IMR-90 (cell line): Measurements from ENCODE around the gene ELOB. TPM values are rescaled to one million over a fixed set of nuclear protein-coding genes. Genes with fewer than 3 reads are reported as not detected.
A peak's percentile ranks its signal among the peaks of the same experiment; 100 is the strongest.

ENCODE experiments used
- ATAC-seq: fragments of 200-7000 bp; cut with Tn5 transposase; 2 replicates; pipeline ENCODE4 v1.9.1; 2020; ENCODE audit warnings: low read depth, mild to moderate bottlenecking, moderate library complexity
- BruUV-seq: library from RNA; stranded (reverse); fragments of 400-500 nt; replicated peaks from 2 replicates; lab custom pipeline; 2021; lab: Mats Ljungman, UMichigan
- CTCF ChIA-PET: fragments of 300-600 bp; formaldehyde crosslinking; extraction: SDS; loops from one replicate; lab custom pipeline; 2021; ENCODE audit warnings: antibody characterized with exemption; lab: Yijun Ruan, JAX
- POLR2A ChIA-PET: fragments of 300-600 bp; sonication (Branson Sonifier 250); formaldehyde crosslinking; loops from one replicate; lab custom pipeline; 2022; ENCODE audit warnings: antibody characterized with exemption; ENCODE audit not compliant: unreplicated experiment; lab: Charles Lee
- DNase-seq: peaks from one replicate; pipeline ENCODE4 v3.0.0; 2013
- H2AFZ ChIP-seq: replicated peaks from 2 replicates; pipeline ENCODE3; 2013; ENCODE audit warnings: low read length, mild to moderate bottlenecking; ENCODE audit not compliant: poor library complexity
- H2AK5ac ChIP-seq: 2 replicates; pipeline ENCODE4 v1.6.1; 2013; ENCODE audit warnings: low read depth, low read length, inconsistent platforms
- H2AK9ac ChIP-seq: replicated peaks from 2 replicates; pipeline ENCODE3; 2013; ENCODE audit warnings: mild to moderate bottlenecking, low read depth, low read length, moderate library complexity; ENCODE audit not compliant: poor library complexity
- H2BK120ac ChIP-seq: 2 replicates; pipeline ENCODE4 v1.6.1; 2013; ENCODE audit warnings: low read depth, low read length, inconsistent platforms
- H2BK15ac ChIP-seq: 3 replicates; pipeline ENCODE4 v1.6.1; 2013; ENCODE audit warnings: low read depth, low read length, inconsistent platforms
- H2BK20ac ChIP-seq: 2 replicates; pipeline ENCODE4 v1.6.1; 2013; ENCODE audit warnings: low read depth, mild to moderate bottlenecking, inconsistent platforms, low read length, moderate library complexity
- H2BK5ac ChIP-seq: 2 replicates; pipeline ENCODE4 v1.6.1; 2013; ENCODE audit warnings: mild to moderate bottlenecking, low read depth, low read length, inconsistent platforms; ENCODE audit not compliant: poor library complexity, severe bottlenecking
- H3K14ac ChIP-seq: replicated peaks from 2 replicates; pipeline ENCODE4 v1.6.1; 2013; ENCODE audit warnings: low read depth, low read length, inconsistent platforms
- H3K18ac ChIP-seq: 2 replicates; pipeline ENCODE4 v1.6.1; 2013; ENCODE audit warnings: low read depth, low read length, control low read depth
- H3K23ac ChIP-seq: 2 replicates; pipeline ENCODE4 v1.6.1; 2013; ENCODE audit warnings: low read depth, low read length, inconsistent platforms
- H3K27ac ChIP-seq: 2 replicates; pipeline ENCODE4 v1.5.1; 2013; ENCODE audit warnings: mild to moderate bottlenecking, control low read depth, low read length; ENCODE audit not compliant: insufficient read depth
- H3K27me3 ChIP-seq: 2 replicates; pipeline ENCODE4 v1.6.1; 2013; ENCODE audit warnings: low read length; ENCODE audit not compliant: control insufficient read depth, insufficient read depth
- H3K36me3 ChIP-seq: 2 replicates; pipeline ENCODE4 v1.6.1; 2013; ENCODE audit warnings: low read length, mixed read lengths; ENCODE audit not compliant: control insufficient read depth, insufficient read depth
- H3K4ac ChIP-seq: 2 replicates; pipeline ENCODE4 v1.6.1; 2013; ENCODE audit warnings: low read depth, low read length, inconsistent platforms
- H3K4me1 ChIP-seq: 2 replicates; pipeline ENCODE4 v1.6.1; 2013; ENCODE audit warnings: low read length, mixed read lengths; ENCODE audit not compliant: control insufficient read depth, insufficient read depth
- H3K4me2 ChIP-seq: 2 replicates; pipeline ENCODE4 v1.6.1; 2013; ENCODE audit warnings: low read depth, mild to moderate bottlenecking, control low read depth, low read length, moderate library complexity
- H3K4me3 ChIP-seq: 2 replicates; pipeline ENCODE4 v1.5.1; 2013; ENCODE audit warnings: low read depth, mild to moderate bottlenecking, control low read depth, low read length, moderate library complexity; ENCODE audit not compliant: insufficient read depth
- H3K56ac ChIP-seq: 2 replicates; pipeline ENCODE4 v1.6.1; 2013; ENCODE audit warnings: low read length, inconsistent platforms; ENCODE audit not compliant: insufficient read depth; ENCODE audit errors: extremely low read depth
- H3K79me1 ChIP-seq, 2 experiments: 2 replicates each; pipeline ENCODE4 v1.6.1; 2013; ENCODE audit warnings: low read length in 2 of 2, inconsistent platforms in 1 of 2, low read depth in 1 of 2
- H3K9ac ChIP-seq: 2 replicates; pipeline ENCODE4 v1.6.1; 2013; ENCODE audit warnings: low read depth, low read length, control low read depth
- H3K9me1 ChIP-seq: 2 replicates; pipeline ENCODE4 v1.6.1; 2013; ENCODE audit warnings: low read length, inconsistent platforms; ENCODE audit not compliant: insufficient read depth
- H3K9me3 ChIP-seq: 2 replicates; pipeline ENCODE4 v1.6.1; 2013; ENCODE audit warnings: low read length; ENCODE audit not compliant: control insufficient read depth, insufficient read depth
- H4K20me1 ChIP-seq: 2 replicates; pipeline ENCODE4 v1.6.1; 2013; ENCODE audit warnings: low read length, inconsistent platforms; ENCODE audit not compliant: insufficient read depth
- H4K5ac ChIP-seq: 2 replicates; pipeline ENCODE4 v1.6.1; 2013; ENCODE audit warnings: mild to moderate bottlenecking, low read depth, low read length, control low read depth
- H4K8ac ChIP-seq, 2 experiments: 2 replicates each; pipeline ENCODE4 v1.6.1; 2013; ENCODE audit warnings: low read depth in 2 of 2, low read length in 2 of 2, control low read depth in 1 of 2, inconsistent platforms in 1 of 2
- H4K91ac ChIP-seq: 2 replicates; pipeline ENCODE4 v1.6.1; 2013; ENCODE audit warnings: low read depth, low read length, inconsistent platforms; ENCODE audit not compliant: insufficient read depth
- CEBPB ChIP-seq: IDR thresholded peaks from 2 replicates; pipeline ENCODE4 v1.6.1; 2012; ENCODE audit warnings: low read depth, low read length, improper control_type of control experiment
- RAD21 ChIP-seq: IDR thresholded peaks from 2 replicates; pipeline ENCODE4 v1.6.1; 2012; ENCODE audit warnings: low read length, improper control_type of control experiment
- RFX5 ChIP-seq: IDR thresholded peaks from 2 replicates; pipeline ENCODE4 v1.8.0; 2012; ENCODE audit warnings: low read depth, mild to moderate bottlenecking, low read length, moderate library complexity
- WGBS, 2 experiments: methylation state at CpG; one replicate each; pipeline versions ENCODE4 v1.1.5 to v1.1.7; 2013; ENCODE audit warnings: missing lambda C conversion rate in 2 of 2; ENCODE audit not compliant: insufficient read length in 1 of 2; ENCODE audit errors: extremely low coverage in 2 of 2; 5-methylcytosine and 5-hydroxymethylcytosine counted together
- dilution Hi-C: fragments of 300-500 bp; cut with HindIII; formaldehyde crosslinking; loops from one replicate; pipeline ENCODE4 v1.14.3; 2018; ENCODE audit warnings: low sequenced_read_pairs; ENCODE audit not compliant: unreplicated experiment
- in situ Hi-C: fragments of 300-500 bp; cut with MboI; formaldehyde crosslinking; loops from 3 replicates; pipeline ENCODE4 v1.14.3; 2019; ENCODE audit warnings: low sequenced_read_pairs, inconsistent platforms, mixed read lengths
- intact Hi-C: fragments of 100-400 bp; cut with micrococcal nuclease; formaldehyde crosslinking; loops from 2 replicates; pipeline ENCODE4 v1.10.0; 2022
- polyA plus RNA-seq, 3 experiments: library from polyadenylated mRNA; depleted of rRNA; stranded (reverse); fragments of >200 nt; gene quantifications; 2 replicates each; pipeline ENCODE4 v1.2.3, GENCODE V29; 2012; ENCODE audit warnings: low replicate concordance in 1 of 3
- total RNA-seq: library from RNA; depleted of rRNA; stranded (reverse); fragments of >200 nt; gene quantifications from 2 replicates; pipeline ENCODE4 v1.2.3, GENCODE V29; 2012
- TF ChIP-seq, protein P1 (sequence below): conservative IDR thresholded peaks from 2 replicates; pipeline ENCODE4 v1.5.1; 2012; ENCODE audit warnings: mild to moderate bottlenecking, low read depth, low read length, improper control_type of control experiment

ELOB gene
- total and polyA plus RNA-seq, 2 of the 4 experiments (the other 2 are of a cell fraction), result 442 to 5,859 TPM

DNA sequence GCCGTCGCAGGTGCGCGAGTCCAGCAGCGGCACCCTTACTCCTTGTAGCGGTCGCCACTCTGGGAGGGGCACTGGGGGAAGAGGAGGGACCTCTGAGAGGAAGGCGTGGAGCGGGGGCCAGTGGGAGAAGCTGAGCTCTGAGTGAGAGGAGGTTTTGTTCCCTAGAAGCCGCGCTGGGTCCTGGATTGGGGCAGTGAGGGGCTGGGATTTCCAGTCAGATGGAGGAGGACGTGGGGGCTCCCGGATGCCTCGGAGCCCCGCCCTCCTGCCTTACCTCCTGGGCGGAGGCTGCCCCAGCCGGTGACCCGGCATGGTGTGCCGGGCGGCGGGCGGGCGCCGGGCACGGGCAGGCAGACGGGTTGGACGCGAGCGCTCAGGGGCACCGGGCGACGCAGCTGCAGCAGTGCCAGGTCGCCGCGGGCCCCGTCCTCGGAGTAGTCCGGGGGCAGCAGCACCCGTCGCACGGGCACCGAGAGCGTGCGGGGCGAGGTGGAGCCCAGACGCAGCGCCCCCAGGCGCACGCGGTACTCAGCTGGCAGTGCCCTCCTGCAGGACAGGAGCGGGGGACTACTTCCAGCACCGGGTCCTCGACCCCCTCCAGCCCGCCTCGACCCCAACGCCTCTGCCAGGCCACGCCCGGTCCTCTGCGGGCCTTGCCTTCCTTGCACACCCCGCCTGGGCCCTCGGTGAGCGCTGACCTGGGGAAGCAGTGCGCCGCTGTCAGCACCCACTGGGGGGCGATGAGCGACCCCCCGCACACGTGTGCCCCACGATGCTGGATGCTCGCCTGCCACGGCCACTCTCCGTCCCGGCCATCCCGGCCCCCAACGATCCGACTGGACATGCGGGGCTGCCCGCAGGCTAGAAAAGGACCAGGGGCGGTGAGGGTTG is 8.3 kb upstream of the ELOB start:
- H3K9me3 ChIP-seq, result no peaks in the 10 kb centered on the region
- no peak overlapping the region for H3K14ac ChIP-seq
- H2AK5ac ChIP-seq, result no peak overlapping the region
- POLR2A ChIA-PET, result no interaction called here
- in situ Hi-C loops (no loop called here), intact Hi-C loops (no loop called here), dilution Hi-C loops (no loop called here)
- no peak overlapping the region for H3K18ac ChIP-seq
- no peak overlapping the region for H3K23ac ChIP-seq
- H4K5ac ChIP-seq, result no peak overlapping the region
- H3K56ac ChIP-seq, result no peak overlapping the region
- H2AK9ac ChIP-seq, result no peak overlapping the region
- no peak overlapping the region for H2BK120ac ChIP-seq
- H3K27ac ChIP-seq, result no peak overlapping the region
- peaks cover 58% of the 10 kb centered on the region for H3K27me3 ChIP-seq
- H4K20me1 ChIP-seq, result no peaks in the 10 kb centered on the region
- H3K4ac ChIP-seq, result no peak overlapping the region
- H3K4me2 ChIP-seq, result no peak overlapping the region
- no peak overlapping the region for H3K9ac ChIP-seq
- H4K8ac ChIP-seq, result no peak overlapping the region
- no peak overlapping the region for H2BK20ac ChIP-seq
- no peak overlapping the region for H2BK5ac ChIP-seq
- CTCF ChIA-PET, result no interaction called here
- H4K91ac ChIP-seq, result no peak overlapping the region
- no peak overlapping the region for H2BK15ac ChIP-seq
- no peaks in the 10 kb centered on the region for H3K9me1 ChIP-seq
- 20% methylated on average over 49 of the region's 79 CpGs; no CpG with 5 or more reads in 1 of the 2 experiments for WGBS, 2 experiments
- no peaks in the 10 kb centered on the region for H3K79me1 ChIP-seq
- no peaks in the 10 kb centered on the region for H3K4me1 ChIP-seq
- H2AFZ ChIP-seq, result peak overlapping the region; percentile 71
- peak; percentile 33 for ATAC-seq
- DNase-seq, result no peak
- no peak overlapping the region for H3K4me3 ChIP-seq
- no peaks in the 10 kb centered on the region for H3K36me3 ChIP-seq
- TF ChIP-seq CEBPB, result no peak
- no peak for TF ChIP-seq RAD21
- no peak for TF ChIP-seq RFX5
- TF ChIP-seq, protein P1, sequence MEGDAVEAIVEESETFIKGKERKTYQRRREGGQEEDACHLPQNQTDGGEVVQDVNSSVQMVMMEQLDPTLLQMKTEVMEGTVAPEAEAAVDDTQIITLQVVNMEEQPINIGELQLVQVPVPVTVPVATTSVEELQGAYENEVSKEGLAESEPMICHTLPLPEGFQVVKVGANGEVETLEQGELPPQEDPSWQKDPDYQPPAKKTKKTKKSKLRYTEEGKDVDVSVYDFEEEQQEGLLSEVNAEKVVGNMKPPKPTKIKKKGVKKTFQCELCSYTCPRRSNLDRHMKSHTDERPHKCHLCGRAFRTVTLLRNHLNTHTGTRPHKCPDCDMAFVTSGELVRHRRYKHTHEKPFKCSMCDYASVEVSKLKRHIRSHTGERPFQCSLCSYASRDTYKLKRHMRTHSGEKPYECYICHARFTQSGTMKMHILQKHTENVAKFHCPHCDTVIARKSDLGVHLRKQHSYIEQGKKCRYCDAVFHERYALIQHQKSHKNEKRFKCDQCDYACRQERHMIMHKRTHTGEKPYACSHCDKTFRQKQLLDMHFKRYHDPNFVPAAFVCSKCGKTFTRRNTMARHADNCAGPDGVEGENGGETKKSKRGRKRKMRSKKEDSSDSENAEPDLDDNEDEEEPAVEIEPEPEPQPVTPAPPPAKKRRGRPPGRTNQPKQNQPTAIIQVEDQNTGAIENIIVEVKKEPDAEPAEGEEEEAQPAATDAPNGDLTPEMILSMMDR, result peak; percentile 6; the same call in 1 of the 2 replicates
- no TSS peak for BruUV-seq
